ENCODE measurements around the gene HES1. TPM values are rescaled to one million over a fixed set of nuclear protein-coding genes. Genes with fewer than 3 reads are reported as not detected.

The HES1 gene
- total and polyA plus RNA-seq, 2 experiments from 2014 or later, result 42.7 to 60.8 TPM

DNA sequence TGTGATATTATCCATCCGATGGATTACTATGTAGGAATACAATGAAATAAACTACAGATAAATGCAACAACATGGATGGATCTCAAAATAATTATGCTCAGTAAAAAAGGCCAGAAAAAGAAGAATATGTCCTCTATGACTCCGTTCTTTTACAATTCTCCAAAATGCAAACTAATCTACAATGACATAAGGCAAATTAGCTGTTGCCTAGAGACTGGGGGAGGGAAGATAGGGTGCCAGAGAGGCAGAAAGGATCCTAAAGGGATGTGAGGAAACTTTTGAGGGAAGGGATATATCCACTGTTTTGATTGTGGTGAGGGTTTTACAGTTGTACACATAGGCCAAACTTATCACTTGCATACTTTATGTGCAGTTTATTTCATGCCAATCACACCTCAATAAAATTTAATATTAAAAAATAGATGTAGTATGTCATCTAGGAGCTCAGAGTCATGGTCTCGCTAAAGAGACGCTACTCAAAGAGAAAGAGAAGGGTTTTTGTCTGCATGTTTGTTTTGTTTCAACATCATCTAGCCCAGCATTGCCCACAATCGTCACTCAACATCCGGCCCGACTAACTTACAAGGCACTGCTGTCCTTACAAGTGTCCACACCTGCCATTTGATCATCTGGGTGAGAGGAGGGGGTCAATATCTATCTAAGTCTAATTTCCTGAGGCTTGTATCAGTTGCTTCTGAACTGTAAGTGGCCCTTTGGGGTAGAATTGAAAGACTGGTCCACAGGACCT, 29.5 kb downstream of the HES1 start:
- H3K27me3 ChIP-seq (ENCODE audit: insufficient read depth), result no peaks in the 10 kb centered on the region
- Mint-ChIP-seq H3K27me3 (ENCODE audit: insufficient read depth, low read depth, poor library complexity) (peaks cover 10% of the 10 kb centered on the region), H3K9me3 (no peaks in the 10 kb centered on the region), H3K4me1 (peaks cover 67% of the 10 kb centered on the region), H3K36me3 (ENCODE audit: low read depth) (no peaks in the 10 kb centered on the region), H3K27ac (no peak overlapping the region), H3K4me3 (no peak overlapping the region)
- ATAC-seq, result no peak
- no peak overlapping the region for H3K4me3 ChIP-seq
- H4K20me1 ChIP-seq (replicated peaks; ENCODE audit: insufficient read depth), result no peaks in the 10 kb centered on the region
- peaks cover 15% of the 10 kb centered on the region for H3K4me1 ChIP-seq (ENCODE audit: insufficient read depth)
- H3F3A ChIP-seq (replicated peaks; ENCODE audit: low read depth), result no peaks in the 10 kb centered on the region
- no peak overlapping the region for H2AFZ ChIP-seq
- TF ChIP-seq EZH2phosphoT487 (IDR thresholded peaks at IDR 0.05; ENCODE audit: unreplicated experiment) (no peak), JUNB (IDR thresholded peaks at IDR 0.05; ENCODE audit: unreplicated experiment) (no peak), CREB1 (CRISPR knock-in tag; IDR thresholded peaks at IDR 0.05; ENCODE audit: low read depth) (no peak), ZNF331 (CRISPR knock-in tag; IDR thresholded peaks at IDR 0.05; ENCODE audit: low read depth) (no peak), NANOG (IDR thresholded peaks at IDR 0.05; ENCODE audit: borderline replicate concordance) (no peak), POLR2AphosphoS5 (IDR thresholded peaks at IDR 0.05; ENCODE audit: low read depth) (no peak), ZNF114 (CRISPR knock-in tag; IDR thresholded peaks at IDR 0.05) (no peak), EZH2 (IDR thresholded peaks at IDR 0.05; ENCODE audit: low read depth, unreplicated experiment) (no peak)
- TF ChIP-seq, protein P1, sequence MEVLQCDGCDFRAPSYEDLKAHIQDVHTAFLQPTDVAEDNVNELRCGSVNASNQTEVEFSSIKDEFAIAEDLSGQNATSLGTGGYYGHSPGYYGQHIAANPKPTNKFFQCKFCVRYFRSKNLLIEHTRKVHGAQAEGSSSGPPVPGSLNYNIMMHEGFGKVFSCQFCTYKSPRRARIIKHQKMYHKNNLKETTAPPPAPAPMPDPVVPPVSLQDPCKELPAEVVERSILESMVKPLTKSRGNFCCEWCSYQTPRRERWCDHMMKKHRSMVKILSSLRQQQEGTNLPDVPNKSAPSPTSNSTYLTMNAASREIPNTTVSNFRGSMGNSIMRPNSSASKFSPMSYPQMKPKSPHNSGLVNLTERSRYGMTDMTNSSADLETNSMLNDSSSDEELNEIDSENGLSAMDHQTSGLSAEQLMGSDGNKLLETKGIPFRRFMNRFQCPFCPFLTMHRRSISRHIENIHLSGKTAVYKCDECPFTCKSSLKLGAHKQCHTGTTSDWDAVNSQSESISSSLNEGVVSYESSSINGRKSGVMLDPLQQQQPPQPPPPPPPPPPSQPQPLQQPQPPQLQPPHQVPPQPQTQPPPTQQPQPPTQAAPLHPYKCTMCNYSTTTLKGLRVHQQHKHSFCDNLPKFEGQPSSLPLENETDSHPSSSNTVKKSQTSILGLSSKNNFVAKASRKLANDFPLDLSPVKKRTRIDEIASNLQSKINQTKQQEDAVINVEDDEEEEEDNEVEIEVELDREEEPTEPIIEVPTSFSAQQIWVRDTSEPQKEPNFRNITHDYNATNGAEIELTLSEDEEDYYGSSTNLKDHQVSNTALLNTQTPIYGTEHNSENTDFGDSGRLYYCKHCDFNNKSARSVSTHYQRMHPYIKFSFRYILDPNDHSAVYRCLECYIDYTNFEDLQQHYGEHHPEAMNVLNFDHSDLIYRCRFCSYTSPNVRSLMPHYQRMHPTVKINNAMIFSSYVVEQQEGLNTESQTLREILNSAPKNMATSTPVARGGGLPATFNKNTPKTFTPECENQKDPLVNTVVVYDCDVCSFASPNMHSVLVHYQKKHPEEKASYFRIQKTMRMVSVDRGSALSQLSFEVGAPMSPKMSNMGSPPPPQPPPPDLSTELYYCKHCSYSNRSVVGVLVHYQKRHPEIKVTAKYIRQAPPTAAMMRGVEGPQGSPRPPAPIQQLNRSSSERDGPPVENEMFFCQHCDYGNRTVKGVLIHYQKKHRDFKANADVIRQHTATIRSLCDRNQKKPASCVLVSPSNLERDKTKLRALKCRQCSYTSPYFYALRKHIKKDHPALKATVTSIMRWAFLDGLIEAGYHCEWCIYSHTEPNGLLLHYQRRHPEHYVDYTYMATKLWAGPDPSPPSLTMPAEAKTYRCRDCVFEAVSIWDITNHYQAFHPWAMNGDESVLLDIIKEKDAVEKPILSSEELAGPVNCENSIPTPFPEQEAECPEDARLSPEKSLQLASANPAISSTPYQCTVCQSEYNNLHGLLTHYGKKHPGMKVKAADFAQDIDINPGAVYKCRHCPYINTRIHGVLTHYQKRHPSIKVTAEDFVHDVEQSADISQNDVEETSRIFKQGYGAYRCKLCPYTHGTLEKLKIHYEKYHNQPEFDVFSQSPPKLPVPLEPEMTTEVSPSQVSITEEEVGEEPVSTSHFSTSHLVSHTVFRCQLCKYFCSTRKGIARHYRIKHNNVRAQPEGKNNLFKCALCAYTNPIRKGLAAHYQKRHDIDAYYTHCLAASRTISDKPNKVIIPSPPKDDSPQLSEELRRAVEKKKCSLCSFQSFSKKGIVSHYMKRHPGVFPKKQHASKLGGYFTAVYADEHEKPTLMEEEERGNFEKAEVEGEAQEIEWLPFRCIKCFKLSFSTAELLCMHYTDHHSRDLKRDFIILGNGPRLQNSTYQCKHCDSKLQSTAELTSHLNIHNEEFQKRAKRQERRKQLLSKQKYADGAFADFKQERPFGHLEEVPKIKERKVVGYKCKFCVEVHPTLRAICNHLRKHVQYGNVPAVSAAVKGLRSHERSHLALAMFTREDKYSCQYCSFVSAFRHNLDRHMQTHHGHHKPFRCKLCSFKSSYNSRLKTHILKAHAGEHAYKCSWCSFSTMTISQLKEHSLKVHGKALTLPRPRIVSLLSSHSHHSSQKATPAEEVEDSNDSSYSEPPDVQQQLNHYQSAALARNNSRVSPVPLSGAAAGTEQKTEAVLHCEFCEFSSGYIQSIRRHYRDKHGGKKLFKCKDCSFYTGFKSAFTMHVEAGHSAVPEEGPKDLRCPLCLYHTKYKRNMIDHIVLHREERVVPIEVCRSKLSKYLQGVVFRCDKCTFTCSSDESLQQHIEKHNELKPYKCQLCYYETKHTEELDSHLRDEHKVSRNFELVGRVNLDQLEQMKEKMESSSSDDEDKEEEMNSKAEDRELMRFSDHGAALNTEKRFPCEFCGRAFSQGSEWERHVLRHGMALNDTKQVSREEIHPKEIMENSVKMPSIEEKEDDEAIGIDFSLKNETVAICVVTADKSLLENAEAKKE (CRISPR knock-in tag; IDR thresholded peaks at IDR 0.05), result no peak
- TF ChIP-seq, protein P2, sequence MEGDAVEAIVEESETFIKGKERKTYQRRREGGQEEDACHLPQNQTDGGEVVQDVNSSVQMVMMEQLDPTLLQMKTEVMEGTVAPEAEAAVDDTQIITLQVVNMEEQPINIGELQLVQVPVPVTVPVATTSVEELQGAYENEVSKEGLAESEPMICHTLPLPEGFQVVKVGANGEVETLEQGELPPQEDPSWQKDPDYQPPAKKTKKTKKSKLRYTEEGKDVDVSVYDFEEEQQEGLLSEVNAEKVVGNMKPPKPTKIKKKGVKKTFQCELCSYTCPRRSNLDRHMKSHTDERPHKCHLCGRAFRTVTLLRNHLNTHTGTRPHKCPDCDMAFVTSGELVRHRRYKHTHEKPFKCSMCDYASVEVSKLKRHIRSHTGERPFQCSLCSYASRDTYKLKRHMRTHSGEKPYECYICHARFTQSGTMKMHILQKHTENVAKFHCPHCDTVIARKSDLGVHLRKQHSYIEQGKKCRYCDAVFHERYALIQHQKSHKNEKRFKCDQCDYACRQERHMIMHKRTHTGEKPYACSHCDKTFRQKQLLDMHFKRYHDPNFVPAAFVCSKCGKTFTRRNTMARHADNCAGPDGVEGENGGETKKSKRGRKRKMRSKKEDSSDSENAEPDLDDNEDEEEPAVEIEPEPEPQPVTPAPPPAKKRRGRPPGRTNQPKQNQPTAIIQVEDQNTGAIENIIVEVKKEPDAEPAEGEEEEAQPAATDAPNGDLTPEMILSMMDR (conservative IDR thresholded peaks at IDR 0.05; ENCODE audit: low read depth in 2 of 2), result no peak
- TF ChIP-seq, protein P3, sequence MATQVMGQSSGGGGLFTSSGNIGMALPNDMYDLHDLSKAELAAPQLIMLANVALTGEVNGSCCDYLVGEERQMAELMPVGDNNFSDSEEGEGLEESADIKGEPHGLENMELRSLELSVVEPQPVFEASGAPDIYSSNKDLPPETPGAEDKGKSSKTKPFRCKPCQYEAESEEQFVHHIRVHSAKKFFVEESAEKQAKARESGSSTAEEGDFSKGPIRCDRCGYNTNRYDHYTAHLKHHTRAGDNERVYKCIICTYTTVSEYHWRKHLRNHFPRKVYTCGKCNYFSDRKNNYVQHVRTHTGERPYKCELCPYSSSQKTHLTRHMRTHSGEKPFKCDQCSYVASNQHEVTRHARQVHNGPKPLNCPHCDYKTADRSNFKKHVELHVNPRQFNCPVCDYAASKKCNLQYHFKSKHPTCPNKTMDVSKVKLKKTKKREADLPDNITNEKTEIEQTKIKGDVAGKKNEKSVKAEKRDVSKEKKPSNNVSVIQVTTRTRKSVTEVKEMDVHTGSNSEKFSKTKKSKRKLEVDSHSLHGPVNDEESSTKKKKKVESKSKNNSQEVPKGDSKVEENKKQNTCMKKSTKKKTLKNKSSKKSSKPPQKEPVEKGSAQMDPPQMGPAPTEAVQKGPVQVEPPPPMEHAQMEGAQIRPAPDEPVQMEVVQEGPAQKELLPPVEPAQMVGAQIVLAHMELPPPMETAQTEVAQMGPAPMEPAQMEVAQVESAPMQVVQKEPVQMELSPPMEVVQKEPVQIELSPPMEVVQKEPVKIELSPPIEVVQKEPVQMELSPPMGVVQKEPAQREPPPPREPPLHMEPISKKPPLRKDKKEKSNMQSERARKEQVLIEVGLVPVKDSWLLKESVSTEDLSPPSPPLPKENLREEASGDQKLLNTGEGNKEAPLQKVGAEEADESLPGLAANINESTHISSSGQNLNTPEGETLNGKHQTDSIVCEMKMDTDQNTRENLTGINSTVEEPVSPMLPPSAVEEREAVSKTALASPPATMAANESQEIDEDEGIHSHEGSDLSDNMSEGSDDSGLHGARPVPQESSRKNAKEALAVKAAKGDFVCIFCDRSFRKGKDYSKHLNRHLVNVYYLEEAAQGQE (IDR thresholded peaks at IDR 0.05; ENCODE audit: unreplicated experiment), result no peak
- TF ChIP-seq, protein P4, sequence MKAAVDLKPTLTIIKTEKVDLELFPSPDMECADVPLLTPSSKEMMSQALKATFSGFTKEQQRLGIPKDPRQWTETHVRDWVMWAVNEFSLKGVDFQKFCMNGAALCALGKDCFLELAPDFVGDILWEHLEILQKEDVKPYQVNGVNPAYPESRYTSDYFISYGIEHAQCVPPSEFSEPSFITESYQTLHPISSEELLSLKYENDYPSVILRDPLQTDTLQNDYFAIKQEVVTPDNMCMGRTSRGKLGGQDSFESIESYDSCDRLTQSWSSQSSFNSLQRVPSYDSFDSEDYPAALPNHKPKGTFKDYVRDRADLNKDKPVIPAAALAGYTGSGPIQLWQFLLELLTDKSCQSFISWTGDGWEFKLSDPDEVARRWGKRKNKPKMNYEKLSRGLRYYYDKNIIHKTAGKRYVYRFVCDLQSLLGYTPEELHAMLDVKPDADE (IDR thresholded peaks at IDR 0.05), result no peak
- no peaks in the 10 kb centered on the region for H3K9me2 ChIP-seq (ENCODE audit: insufficient read depth)
- no peak overlapping the region; the same call in 1 of the 2 replicates for H3K4me2 ChIP-seq
- no peak for DNase-seq (ENCODE audit: low spot score)
- no peak overlapping the region for H3K27ac ChIP-seq (ENCODE audit: low read depth)
- no peaks in the 10 kb centered on the region for H3K36me3 ChIP-seq (ENCODE audit: insufficient read depth)
- no peaks in the 10 kb centered on the region for H3K79me2 ChIP-seq (replicated peaks; ENCODE audit: insufficient read depth)
